HG03039 (cell line): ENCODE results near the gene SLC13A3.

Source experiments
- ATAC-seq: cut with Tn5 transposase; IDR thresholded peaks from one replicate; pipeline ENCODE4 v1.9.1; 2021; ENCODE audit warnings: mild to moderate bottlenecking, moderate library complexity; ENCODE audit not compliant: unreplicated experiment

The SLC13A3 gene

GRCh38 chr20:46583411-46584214, 67.6 kb downstream of the SLC13A3 start:
- no peak for ATAC-seq

GRCh38 chr20:46582648-46583047, 68.6 kb downstream of the SLC13A3 start:
- ATAC-seq: no peak

GRCh38 chr20:46581391-46581790, 69.9 kb downstream of the SLC13A3 start:
- no peak for ATAC-seq

- ATAC-seq: no peak
Observed at GRCh38 chr20:46580613-46581205, 70.5 kb downstream of the SLC13A3 start.

DNA sequence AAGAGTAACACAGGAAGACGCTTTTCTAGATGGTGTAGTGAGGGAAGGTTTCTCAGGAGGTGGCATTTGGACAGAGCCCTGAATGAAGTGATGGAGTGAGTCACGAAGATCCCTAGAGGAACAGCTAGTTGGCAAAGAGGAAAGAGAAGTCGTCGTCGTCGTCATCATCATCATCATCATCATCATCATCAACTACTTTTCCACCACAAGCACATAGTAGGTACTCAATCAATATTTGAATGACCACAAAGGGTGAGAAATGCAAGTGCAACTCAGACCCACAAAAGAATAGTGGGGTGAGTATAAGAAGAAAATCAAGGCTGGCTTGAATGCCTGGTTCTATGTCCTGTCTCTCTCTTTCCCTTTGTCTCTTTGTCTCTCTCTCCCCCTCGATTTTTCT, 72.5 kb downstream of the SLC13A3 start:
- no peak for ATAC-seq

DNA sequence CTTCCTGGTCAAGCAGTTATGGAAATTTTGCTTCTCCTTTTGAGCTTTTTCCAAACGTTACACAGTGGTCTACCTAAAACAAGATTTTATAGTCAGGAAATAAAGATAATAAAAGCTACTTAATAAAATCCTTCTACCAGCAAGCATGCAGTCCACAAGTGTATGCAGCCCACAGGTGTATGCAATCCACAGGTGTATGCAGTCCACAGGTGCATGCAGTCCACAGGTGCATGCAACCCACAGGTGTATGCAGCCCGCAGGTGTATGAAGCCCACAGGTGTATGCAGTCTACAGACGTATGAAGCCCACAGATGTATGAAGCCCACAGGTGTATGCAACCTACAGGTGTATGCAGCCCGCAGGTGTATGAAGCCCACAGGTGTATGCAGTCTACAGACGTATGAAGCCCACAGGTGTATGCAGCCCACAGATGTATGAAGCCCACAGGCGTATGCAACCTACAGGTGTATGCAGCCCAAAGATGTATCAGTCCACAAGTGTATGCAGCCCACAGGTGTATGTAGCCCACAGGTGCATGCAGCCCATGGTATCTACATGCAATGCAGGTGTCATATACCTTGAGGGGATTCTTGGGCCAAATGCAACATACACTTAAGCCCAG, 74.4 kb downstream of the SLC13A3 start:
- no peak for ATAC-seq

- ATAC-seq: no peak
Observed at GRCh38 chr20:46575937-46576461, 75.3 kb downstream of the SLC13A3 start.

DNA sequence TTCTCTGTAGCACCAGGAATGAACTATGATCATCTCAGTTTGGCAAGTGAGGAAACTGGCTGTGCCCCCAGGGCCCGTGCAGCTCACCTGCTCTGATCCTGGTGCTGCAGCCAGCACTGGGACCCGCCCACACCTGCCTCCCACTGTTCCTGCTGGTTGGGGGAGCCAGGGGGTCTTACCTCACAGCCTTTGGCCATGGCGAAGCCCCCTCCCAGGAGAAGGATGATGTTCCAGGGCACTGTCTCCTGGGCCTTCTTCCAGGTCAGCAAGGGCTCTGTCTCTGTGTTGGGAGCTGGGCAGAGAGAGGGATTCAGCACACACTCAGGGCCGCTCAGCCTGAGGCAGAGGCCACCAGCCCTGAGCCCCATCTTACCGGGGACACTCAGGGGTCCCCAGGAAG, 75.9 kb downstream of the SLC13A3 start:
- no peak for ATAC-seq

DNA sequence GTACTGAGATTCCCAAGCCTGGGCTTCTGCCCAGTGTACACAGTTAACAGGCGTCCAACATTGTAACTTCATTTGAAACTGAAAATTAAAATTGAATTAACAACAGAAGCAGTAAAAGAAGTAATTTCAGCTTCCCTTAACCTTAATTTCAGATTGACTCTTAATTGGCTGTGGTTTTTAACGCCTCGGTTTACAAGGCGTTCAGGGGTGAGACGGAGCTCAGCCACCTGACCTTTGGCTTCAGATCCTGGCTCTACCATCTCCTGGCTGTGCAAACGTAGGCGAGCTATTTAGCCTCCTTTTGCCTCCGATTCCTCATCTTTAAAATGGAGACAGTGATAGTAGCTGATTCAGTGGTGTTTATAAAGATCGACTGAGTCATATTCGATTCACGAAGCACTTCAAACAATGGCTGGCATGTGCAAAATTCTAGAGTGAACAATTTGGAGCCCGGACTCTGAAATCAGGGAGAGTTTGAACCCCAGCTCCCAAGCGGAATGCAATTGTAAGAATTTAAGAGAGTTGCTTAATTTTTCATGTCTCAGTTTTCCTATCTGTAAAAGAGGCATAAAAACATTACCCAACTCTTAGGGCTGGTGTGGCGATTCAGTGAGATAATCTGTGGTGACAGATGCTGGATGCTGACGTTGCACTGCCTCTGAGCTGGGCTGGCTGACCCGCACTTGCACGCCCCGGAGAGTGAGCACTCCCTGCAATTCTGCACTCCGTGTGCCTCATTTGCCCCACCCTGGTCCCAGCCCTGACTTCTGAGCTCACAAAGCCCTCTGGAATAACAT, 77.3 kb downstream of the SLC13A3 start:
- no peak for ATAC-seq

DNA sequence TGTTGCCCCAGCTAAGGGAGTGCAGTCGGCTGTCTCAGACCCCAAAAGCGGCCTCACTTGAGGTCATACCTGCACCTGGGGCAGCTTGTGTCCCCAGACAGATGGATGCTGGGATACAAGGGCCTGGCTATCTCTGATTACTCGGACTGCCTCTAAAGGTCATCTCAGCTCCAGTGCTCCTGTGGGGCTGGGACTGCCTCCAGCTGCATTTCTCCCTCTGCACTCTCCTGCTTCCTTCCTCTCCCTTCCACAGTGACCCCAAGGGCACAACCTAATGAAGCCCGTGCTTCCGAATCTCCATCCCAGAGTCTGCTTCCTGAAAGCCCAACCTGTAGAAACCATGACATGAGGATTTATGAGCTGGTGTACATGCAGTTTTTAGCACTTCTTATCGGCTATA, 78.0 kb downstream of the SLC13A3 start:
- ATAC-seq: no peak

- no peak for ATAC-seq
Observed at GRCh38 chr20:46572790-46573189, 78.5 kb downstream of the SLC13A3 start.

- no peak for ATAC-seq
Observed at GRCh38 chr20:46572153-46572552, 79.1 kb downstream of the SLC13A3 start.

GRCh38 chr20:46571418-46571817, 79.8 kb downstream of the SLC13A3 start:
- ATAC-seq: no peak

GRCh38 chr20:46570956-46571355, 80.3 kb downstream of the SLC13A3 start:
- ATAC-seq: no peak

GRCh38 chr20:46569961-46570360, 81.3 kb downstream of the SLC13A3 start:
- ATAC-seq: no peak

- ATAC-seq: no peak
Observed at GRCh38 chr20:46568570-46569129, 82.6 kb downstream of the SLC13A3 start.

GRCh38 chr20:46566125-46566524, 85.1 kb downstream of the SLC13A3 start:
- no peak for ATAC-seq

GRCh38 chr20:46564241-46564957, 86.9 kb downstream of the SLC13A3 start:
- ATAC-seq: no peak

GRCh38 chr20:46563860-46564221, 87.4 kb downstream of the SLC13A3 start:
- ATAC-seq: no peak

DNA sequence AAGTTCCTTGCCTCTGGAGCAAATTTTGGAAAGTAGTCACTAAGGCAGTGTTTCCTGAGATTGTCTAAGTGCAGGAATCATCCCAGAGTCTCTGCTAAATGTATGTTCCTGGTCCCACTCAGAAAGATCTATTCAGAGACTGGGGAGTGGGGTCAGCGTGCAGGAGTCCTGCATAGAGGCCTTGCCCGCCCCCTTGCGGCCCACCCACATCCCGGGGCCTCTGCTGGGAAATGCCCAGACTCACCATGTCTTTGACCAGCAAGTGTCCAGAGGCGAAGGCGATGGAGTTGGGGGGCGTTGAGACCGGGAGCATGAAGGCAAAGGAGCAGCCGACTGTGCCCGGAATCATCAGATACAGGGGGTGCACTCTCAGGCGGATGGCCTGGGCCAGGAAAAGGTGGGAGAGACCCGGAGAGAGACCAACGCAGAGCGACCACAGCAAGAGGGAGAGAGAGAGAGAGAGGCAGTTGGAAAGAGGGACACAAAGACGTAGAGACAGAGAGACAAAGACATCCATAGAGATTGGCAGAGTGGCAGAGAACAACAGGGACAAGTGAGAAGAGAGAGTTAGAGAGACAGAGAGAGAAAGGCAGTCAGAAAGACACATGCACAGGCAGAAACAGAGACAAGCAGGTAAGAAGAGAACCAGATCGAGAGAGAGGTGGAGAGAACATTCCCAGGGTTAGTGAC, 87.9 kb downstream of the SLC13A3 start:
- ATAC-seq: no peak
